ENCODE measurements around the gene CMTM6.

DNA sequence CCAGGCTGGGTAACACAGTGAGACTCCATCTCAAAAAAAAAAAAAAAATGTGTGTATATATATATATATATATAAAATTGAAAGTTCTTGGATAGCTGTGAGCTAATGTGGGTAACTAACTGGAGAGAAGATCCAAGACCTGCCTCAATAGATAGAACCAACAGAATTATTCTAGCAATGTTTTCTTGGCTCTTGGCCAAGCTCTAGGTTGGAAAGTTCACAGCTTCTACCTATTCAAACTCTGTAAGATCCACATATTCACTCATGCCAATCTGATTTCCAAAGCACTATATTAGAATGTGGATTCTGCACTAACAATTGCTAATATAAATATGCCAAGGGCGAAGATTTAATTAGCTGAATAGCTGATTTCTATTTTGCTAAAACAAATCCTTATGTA lies 29.8 kb upstream of the CMTM6 start:
- TF ChIP-seq, protein P1, sequence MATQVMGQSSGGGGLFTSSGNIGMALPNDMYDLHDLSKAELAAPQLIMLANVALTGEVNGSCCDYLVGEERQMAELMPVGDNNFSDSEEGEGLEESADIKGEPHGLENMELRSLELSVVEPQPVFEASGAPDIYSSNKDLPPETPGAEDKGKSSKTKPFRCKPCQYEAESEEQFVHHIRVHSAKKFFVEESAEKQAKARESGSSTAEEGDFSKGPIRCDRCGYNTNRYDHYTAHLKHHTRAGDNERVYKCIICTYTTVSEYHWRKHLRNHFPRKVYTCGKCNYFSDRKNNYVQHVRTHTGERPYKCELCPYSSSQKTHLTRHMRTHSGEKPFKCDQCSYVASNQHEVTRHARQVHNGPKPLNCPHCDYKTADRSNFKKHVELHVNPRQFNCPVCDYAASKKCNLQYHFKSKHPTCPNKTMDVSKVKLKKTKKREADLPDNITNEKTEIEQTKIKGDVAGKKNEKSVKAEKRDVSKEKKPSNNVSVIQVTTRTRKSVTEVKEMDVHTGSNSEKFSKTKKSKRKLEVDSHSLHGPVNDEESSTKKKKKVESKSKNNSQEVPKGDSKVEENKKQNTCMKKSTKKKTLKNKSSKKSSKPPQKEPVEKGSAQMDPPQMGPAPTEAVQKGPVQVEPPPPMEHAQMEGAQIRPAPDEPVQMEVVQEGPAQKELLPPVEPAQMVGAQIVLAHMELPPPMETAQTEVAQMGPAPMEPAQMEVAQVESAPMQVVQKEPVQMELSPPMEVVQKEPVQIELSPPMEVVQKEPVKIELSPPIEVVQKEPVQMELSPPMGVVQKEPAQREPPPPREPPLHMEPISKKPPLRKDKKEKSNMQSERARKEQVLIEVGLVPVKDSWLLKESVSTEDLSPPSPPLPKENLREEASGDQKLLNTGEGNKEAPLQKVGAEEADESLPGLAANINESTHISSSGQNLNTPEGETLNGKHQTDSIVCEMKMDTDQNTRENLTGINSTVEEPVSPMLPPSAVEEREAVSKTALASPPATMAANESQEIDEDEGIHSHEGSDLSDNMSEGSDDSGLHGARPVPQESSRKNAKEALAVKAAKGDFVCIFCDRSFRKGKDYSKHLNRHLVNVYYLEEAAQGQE (IDR thresholded peaks at IDR 0.05; ENCODE audit: low read depth, low read length), result no peak
- TF ChIP-seq, protein P2, sequence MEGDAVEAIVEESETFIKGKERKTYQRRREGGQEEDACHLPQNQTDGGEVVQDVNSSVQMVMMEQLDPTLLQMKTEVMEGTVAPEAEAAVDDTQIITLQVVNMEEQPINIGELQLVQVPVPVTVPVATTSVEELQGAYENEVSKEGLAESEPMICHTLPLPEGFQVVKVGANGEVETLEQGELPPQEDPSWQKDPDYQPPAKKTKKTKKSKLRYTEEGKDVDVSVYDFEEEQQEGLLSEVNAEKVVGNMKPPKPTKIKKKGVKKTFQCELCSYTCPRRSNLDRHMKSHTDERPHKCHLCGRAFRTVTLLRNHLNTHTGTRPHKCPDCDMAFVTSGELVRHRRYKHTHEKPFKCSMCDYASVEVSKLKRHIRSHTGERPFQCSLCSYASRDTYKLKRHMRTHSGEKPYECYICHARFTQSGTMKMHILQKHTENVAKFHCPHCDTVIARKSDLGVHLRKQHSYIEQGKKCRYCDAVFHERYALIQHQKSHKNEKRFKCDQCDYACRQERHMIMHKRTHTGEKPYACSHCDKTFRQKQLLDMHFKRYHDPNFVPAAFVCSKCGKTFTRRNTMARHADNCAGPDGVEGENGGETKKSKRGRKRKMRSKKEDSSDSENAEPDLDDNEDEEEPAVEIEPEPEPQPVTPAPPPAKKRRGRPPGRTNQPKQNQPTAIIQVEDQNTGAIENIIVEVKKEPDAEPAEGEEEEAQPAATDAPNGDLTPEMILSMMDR (IDR thresholded peaks at IDR 0.05), result no peak
- no peak for TF ChIP-seq SMC3 (IDR thresholded peaks at IDR 0.05; ENCODE audit: low read depth, low read length)
- no peak for TF ChIP-seq POLR2AphosphoS5 (IDR thresholded peaks at IDR 0.05; ENCODE audit: low read depth, low read length)
- TF ChIP-seq YY1 (IDR thresholded peaks at IDR 0.05; ENCODE audit: low read depth), result no peak
- TF ChIP-seq, protein P3, sequence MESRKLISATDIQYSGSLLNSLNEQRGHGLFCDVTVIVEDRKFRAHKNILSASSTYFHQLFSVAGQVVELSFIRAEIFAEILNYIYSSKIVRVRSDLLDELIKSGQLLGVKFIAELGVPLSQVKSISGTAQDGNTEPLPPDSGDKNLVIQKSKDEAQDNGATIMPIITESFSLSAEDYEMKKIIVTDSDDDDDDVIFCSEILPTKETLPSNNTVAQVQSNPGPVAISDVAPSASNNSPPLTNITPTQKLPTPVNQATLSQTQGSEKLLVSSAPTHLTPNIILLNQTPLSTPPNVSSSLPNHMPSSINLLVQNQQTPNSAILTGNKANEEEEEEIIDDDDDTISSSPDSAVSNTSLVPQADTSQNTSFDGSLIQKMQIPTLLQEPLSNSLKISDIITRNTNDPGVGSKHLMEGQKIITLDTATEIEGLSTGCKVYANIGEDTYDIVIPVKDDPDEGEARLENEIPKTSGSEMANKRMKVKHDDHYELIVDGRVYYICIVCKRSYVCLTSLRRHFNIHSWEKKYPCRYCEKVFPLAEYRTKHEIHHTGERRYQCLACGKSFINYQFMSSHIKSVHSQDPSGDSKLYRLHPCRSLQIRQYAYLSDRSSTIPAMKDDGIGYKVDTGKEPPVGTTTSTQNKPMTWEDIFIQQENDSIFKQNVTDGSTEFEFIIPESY (IDR thresholded peaks at IDR 0.05; ENCODE audit: borderline replicate concordance, low read depth), result no peak
- no peak for TF ChIP-seq FOXM1 (IDR thresholded peaks at IDR 0.05; ENCODE audit: low read depth)
- TF ChIP-seq, protein P4, sequence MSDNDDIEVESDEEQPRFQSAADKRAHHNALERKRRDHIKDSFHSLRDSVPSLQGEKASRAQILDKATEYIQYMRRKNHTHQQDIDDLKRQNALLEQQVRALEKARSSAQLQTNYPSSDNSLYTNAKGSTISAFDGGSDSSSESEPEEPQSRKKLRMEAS (IDR thresholded peaks at IDR 0.05; ENCODE audit: low read depth), result no peak
- no peak for TF ChIP-seq TCF12 (IDR thresholded peaks at IDR 0.05)
- no peak for TF ChIP-seq MEF2A (IDR thresholded peaks at IDR 0.05; ENCODE audit: borderline replicate concordance, low read depth)
- no peak for TF ChIP-seq GABPA (IDR thresholded peaks at IDR 0.05; ENCODE audit: low read depth)
- no peak for TF ChIP-seq RFX5 (IDR thresholded peaks at IDR 0.05; ENCODE audit: low read length)
- TF ChIP-seq RCOR1 (IDR thresholded peaks at IDR 0.05; ENCODE audit: low read length), result no peak
